ENCODE measurements around the gene METRNL. TPM values are rescaled to one million over a fixed set of nuclear protein-coding genes. Genes with fewer than 3 reads are reported as not detected.

METRNL gene
- total RNA-seq, 1 experiment from 2014 or later, result 58.7 TPM

GRCh38 chr17:83113381-83113780, 34.0 kb downstream of the METRNL start:
- Histone ChIP-seq H3K27me3 (ENCODE audit: insufficient read depth, low read length) (peaks cover 3% of the 10 kb centered on the region; the same call in 1 of the 2 replicates), H2AFZ (ENCODE audit: low read depth, low read length, poor library complexity, severe bottlenecking) (no peak overlapping the region), H3K9me2 (ENCODE audit: insufficient read depth) (no peaks in the 10 kb centered on the region), H4K20me1 (ENCODE audit: insufficient read depth) (no peaks in the 10 kb centered on the region), H3K4me3 (replicated peaks in 1 of 2; ENCODE audit: low read depth in 1 of 2, low read length in 2 of 2) (no peak overlapping the region), H3K27ac (ENCODE audit: low read depth, low read length) (no peak overlapping the region), H3K4me2 (ENCODE audit: low read length) (no peak overlapping the region), H3K79me2 (ENCODE audit: insufficient read depth, low read length) (no peaks in the 10 kb centered on the region), H3K9ac (ENCODE audit: low read length) (no peak overlapping the region), H3K36me3 (ENCODE audit: control insufficient read depth in 1 of 2, insufficient read depth in 2 of 2, low read length in 2 of 2) (no peaks in the 10 kb centered on the region), H3K9me3 (ENCODE audit: control insufficient read depth in 1 of 2, insufficient read depth in 1 of 2, low read depth in 1 of 2, low read length in 2 of 2) (peaks cover 0 to 8% of the 10 kb centered on the region in 2 experiments; a peak in 1 of 4 replicates), H3K4me1 (ENCODE audit: control insufficient read depth in 1 of 2, insufficient read depth in 2 of 2, low read length in 2 of 2) (peaks cover 13 to 22% of the 10 kb centered on the region in 2 experiments)
- intact Hi-C loops (cut with micrococcal nuclease), result no loop called here
- POLR2A ChIA-PET, result no interaction called here
- BruUV-seq (replicated peaks), result no TSS peak
- TF ChIP-seq YY1 (IDR thresholded peaks at IDR 0.05; ENCODE audit: extremely low read depth, insufficient replicate concordance, low read depth, low read length), result no peak
- no peak for TF ChIP-seq MAX (IDR thresholded peaks at IDR 0.05)
- TF ChIP-seq POLR2A (IDR thresholded peaks at IDR 0.05; ENCODE audit: borderline replicate concordance, extremely low read depth, insufficient read depth, insufficient read length), result no peak
- no peak for TF ChIP-seq REST (IDR thresholded peaks at IDR 0.05; ENCODE audit: low read depth)
- no peak for TF ChIP-seq SIN3A (IDR thresholded peaks at IDR 0.05; ENCODE audit: low read depth)
- TF ChIP-seq SP1 (IDR thresholded peaks at IDR 0.05; ENCODE audit: low read depth), result no peak
- no peak for TF ChIP-seq ELF1 (IDR thresholded peaks at IDR 0.05; ENCODE audit: borderline replicate concordance, low read depth)
- TF ChIP-seq ZBTB33 (IDR thresholded peaks at IDR 0.05; ENCODE audit: extremely low read depth, insufficient replicate concordance, low read length), result no peak
- TF ChIP-seq ZNF274 (IDR thresholded peaks at IDR 0.05; ENCODE audit: low read depth, low read length), result no peak
- no peak for TF ChIP-seq EGR1 (IDR thresholded peaks at IDR 0.05; ENCODE audit: low read depth)
- no peak for TF ChIP-seq SRF (IDR thresholded peaks at IDR 0.05; ENCODE audit: low read depth)
- TF ChIP-seq TCF7L2 (IDR thresholded peaks at IDR 0.05; ENCODE audit: borderline replicate concordance, extremely low read depth, insufficient read depth, insufficient read length), result no peak
- no peak for TF ChIP-seq EZH2 (IDR thresholded peaks at IDR 0.05)
- no peak for TF ChIP-seq ZFX (IDR thresholded peaks at IDR 0.05)
- no peak for TF ChIP-seq JUND (IDR thresholded peaks at IDR 0.05)
- no peak for TF ChIP-seq CTCF (IDR thresholded peaks at IDR 0.05 in 2 of 3, conservative IDR thresholded peaks at IDR 0.05 in 1 of 3; ENCODE audit: borderline replicate concordance in 1 of 3, insufficient read depth in 1 of 3, low read depth in 2 of 3, low read length in 2 of 3)
- TF ChIP-seq FOSL1 (IDR thresholded peaks at IDR 0.05; ENCODE audit: low read depth), result no peak
- TF ChIP-seq, protein P1, sequence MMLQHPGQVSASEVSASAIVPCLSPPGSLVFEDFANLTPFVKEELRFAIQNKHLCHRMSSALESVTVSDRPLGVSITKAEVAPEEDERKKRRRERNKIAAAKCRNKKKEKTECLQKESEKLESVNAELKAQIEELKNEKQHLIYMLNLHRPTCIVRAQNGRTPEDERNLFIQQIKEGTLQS (IDR thresholded peaks at IDR 0.05), result no peak
- RAD21 ChIA-PET (ENCODE audit: low non-redundant PET in 1 of 2, low total read pairs in 2 of 2, uncharacterized antibody in 2 of 2, unreplicated experiment in 2 of 2), result no interaction called here
- CTCF ChIA-PET, result no interaction called here
- ATAC-seq, result no peak
- DNase-seq (ENCODE audit: low read depth, low spot score), result no peak
